ENCODE measurements around the gene RREB1.

The RREB1 gene

GRCh38 chr6:7112741-7113313, 5.1 kb downstream of the RREB1 start:
- Histone ChIP-seq H3K27ac (ENCODE audit: low read depth, low read length) (no peak overlapping the region), H3K4me1 (ENCODE audit: control insufficient read depth, low read length) (peaks cover 55% of the 10 kb centered on the region)

GRCh38 chr6:7114744-7115458, 7.1 kb downstream of the RREB1 start:
- Histone ChIP-seq H3K36me3 (ENCODE audit: control insufficient read depth, low read length) (no peaks in the 10 kb centered on the region), H3K27ac (ENCODE audit: low read depth, low read length) (no peak overlapping the region), H3K9me3 (ENCODE audit: control insufficient read depth, insufficient read depth, low read length) (no peaks in the 10 kb centered on the region), H3K4me3 (ENCODE audit: low read length) (no peak overlapping the region), H3K4me1 (ENCODE audit: control insufficient read depth, low read length) (peaks cover 51% of the 10 kb centered on the region), H3K27me3 (ENCODE audit: control insufficient read depth, low read length) (no peaks in the 10 kb centered on the region), H3K79me2 (ENCODE audit: control insufficient read depth, low read length) (peaks cover 99% of the 10 kb centered on the region), H3K9me2 (replicated peaks; ENCODE audit: control insufficient read depth, low read length) (no peaks in the 10 kb centered on the region), H3F3A (ENCODE audit: control insufficient read depth, insufficient read depth) (peaks cover 11% of the 10 kb centered on the region), H4K20me1 (ENCODE audit: control insufficient read depth, insufficient read depth, low read depth, low read length) (peaks cover 29% of the 10 kb centered on the region), H3K4me2 (ENCODE audit: low read length) (no peak overlapping the region)
- no peak for TF ChIP-seq EZH2phosphoT487 (IDR thresholded peaks at IDR 0.05; ENCODE audit: borderline replicate concordance, low read length)
- no peak for TF ChIP-seq CTCF (IDR thresholded peaks at IDR 0.05; ENCODE audit: low read depth, low read length, poor library complexity, severe bottlenecking)

More at GRCh38 chr6:7112741-7113313, 5.1 kb downstream of the RREB1 start:
- H3K9me2 ChIP-seq (replicated peaks; ENCODE audit: control insufficient read depth, low read length): no peaks in the 10 kb centered on the region
- H3K4me3 ChIP-seq (ENCODE audit: low read length): peak overlapping the region; percentile 29
- no peaks in the 10 kb centered on the region for H3K27me3 ChIP-seq (ENCODE audit: control insufficient read depth, low read length)
- H3K9me3 ChIP-seq (ENCODE audit: control insufficient read depth, insufficient read depth, low read length): no peaks in the 10 kb centered on the region
- H3K36me3 ChIP-seq (ENCODE audit: control insufficient read depth, low read length): peaks cover 5% of the 10 kb centered on the region
- TF ChIP-seq EZH2phosphoT487 (IDR thresholded peaks at IDR 0.05; ENCODE audit: borderline replicate concordance, low read length): no peak
- TF ChIP-seq CTCF (IDR thresholded peaks at IDR 0.05; ENCODE audit: low read depth, low read length, poor library complexity, severe bottlenecking): no peak
- H3F3A ChIP-seq (ENCODE audit: control insufficient read depth, insufficient read depth): peaks cover 15% of the 10 kb centered on the region
- peak overlapping the region; percentile 49 for H3K4me2 ChIP-seq (ENCODE audit: low read length)
- peaks cover 98% of the 10 kb centered on the region for H3K79me2 ChIP-seq (ENCODE audit: control insufficient read depth, low read length)
- H4K20me1 ChIP-seq (ENCODE audit: control insufficient read depth, insufficient read depth, low read depth, low read length): peaks cover 35% of the 10 kb centered on the region

- Histone ChIP-seq H3F3A (ENCODE audit: control insufficient read depth, insufficient read depth) (0 out of 2 replicates have a peak, but pooled peaks cover 3% of the 10 kb centered on the region), H3K79me2 (ENCODE audit: control insufficient read depth, low read length) (peaks cover 98% of the 10 kb centered on the region), H4K20me1 (ENCODE audit: control insufficient read depth, insufficient read depth, low read depth, low read length) (peaks cover 25% of the 10 kb centered on the region), H3K4me3 (ENCODE audit: low read length) (no peak overlapping the region), H3K4me2 (ENCODE audit: low read length) (no peak overlapping the region), H3K4me1 (ENCODE audit: control insufficient read depth, low read length) (peaks cover 44% of the 10 kb centered on the region), H3K27me3 (ENCODE audit: control insufficient read depth, low read length) (no peaks in the 10 kb centered on the region), H3K9me3 (ENCODE audit: control insufficient read depth, insufficient read depth, low read length) (no peaks in the 10 kb centered on the region), H3K27ac (ENCODE audit: low read depth, low read length) (no peak overlapping the region), H3K9me2 (replicated peaks; ENCODE audit: control insufficient read depth, low read length) (no peaks in the 10 kb centered on the region), H3K36me3 (ENCODE audit: control insufficient read depth, low read length) (no peaks in the 10 kb centered on the region)
- TF ChIP-seq CTCF (IDR thresholded peaks at IDR 0.05; ENCODE audit: low read depth, low read length, poor library complexity, severe bottlenecking) (no peak), EZH2phosphoT487 (IDR thresholded peaks at IDR 0.05; ENCODE audit: borderline replicate concordance, low read length) (no peak)
Measured at GRCh38 chr6:7115543-7116231, 7.9 kb downstream of the RREB1 start.
